Right hindlimb (tissue), 1 donor: ENCODE results near the gene SLC35E2B.
"Not testable (repeated sequence)": the region's sequence is repeated elsewhere in the genome, so short reads cannot be mapped to it uniquely, and the experiment has no call there.

Experiments
- DNase-seq: peaks from one replicate; pipeline ENCODE4 v3.0.0-alpha.2; 2018

Gene SLC35E2B

DNA sequence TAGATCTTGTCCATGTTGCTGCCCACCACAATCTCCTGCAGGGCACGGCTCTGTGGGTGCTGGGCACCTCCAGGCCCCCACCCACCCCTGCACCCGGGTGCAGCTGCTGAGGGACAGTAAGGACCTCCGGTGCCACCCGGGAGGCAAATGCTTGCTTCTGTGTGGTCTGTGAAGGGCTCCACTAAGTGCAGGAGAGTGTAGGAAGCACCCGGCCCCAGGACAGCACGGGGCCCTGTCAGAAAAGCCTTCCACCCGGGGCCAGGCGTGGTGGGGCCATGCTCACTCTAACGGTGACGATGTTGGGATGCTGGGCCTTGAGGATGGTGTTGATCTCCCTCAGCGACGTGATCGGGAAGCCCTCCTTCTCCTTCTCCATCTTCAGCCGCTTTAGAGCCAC, 55.1 kb downstream of the SLC35E2B start:
- not testable (repeated sequence) for DNase-seq

DNA sequence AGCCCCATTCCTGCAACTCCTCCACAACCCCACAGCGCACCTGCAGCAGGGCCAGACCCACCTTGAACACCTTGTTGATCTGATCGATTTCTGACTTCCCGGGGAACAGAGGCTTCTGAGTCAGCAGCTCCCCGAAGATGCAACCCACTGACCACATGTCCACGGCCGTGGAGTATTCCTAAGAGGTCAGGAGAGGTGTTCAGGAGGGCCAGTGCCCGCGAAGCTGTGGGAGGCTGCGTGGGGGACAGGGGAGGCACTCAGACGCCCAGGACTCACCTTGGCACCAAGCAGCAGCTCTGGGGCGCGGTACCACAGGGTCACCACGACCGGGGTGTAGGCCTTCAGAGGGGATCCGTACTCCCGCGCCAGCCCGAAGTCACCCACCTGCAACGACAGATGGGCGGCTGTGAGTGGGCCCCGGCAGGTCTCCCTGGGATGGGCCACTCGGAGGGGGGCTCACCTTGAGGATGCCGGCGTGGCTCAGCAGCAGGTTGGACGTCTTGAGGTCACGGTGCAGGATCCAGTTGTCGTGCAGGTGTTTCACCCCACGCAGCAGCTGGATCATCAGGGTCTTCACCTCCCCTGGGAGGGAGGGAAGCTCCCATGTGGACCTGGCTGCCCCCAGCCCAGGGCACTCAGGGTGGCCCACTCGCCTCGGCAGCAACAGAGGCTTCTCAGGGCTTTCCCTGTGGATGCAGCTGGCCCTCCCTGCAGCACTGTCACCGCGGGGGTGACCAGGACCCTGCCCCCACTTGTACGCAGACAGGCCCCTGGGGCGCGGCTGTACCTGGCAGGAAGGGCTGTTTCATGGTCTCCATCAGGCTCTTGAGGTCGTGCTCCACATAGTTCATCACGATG, 55.7 kb downstream of the SLC35E2B start:
- not testable (repeated sequence) for DNase-seq

DNA sequence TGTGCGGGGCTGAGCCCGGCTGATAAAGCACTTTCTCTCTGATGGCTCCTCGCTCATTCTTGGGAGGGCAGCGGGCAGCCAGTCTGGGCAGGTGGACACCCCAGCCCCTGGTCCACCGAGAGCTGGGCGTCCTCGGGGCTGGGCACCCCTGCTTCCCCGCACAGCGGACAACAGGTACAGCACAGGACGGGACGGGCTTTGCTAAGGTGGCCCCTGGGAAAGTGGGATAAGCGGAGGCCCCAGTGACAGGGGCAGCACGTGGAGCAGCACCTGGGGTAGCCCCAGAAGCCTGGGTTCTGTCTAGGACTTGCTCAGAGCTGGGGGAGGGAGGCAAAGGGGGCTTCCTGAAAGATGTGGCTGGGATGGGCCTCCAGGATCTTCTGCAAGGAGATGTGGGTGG, 58.0 kb downstream of the SLC35E2B start:
- DNase-seq, result not testable (repeated sequence)

DNA sequence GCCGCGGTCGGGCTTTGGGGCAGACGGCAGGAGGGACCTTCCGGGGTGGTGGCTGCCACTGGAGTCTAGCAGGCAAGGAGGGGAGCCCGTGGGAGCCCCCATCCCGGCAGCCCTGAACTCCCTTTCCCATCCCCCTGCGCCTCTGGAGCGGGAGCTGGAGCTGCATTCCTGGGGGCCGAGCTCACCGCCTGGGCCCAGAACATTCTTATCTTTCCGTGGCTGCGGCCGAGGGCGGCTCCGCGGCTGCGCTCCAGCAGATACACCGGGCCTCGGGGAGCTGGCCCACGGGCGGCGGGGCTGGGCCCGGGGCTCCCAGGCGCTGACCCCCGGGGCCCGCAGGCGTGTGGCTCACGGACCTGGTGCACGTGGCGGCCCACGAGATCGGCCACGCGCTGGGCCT, 59.2 kb downstream of the SLC35E2B start:
- not testable (repeated sequence) for DNase-seq

DNA sequence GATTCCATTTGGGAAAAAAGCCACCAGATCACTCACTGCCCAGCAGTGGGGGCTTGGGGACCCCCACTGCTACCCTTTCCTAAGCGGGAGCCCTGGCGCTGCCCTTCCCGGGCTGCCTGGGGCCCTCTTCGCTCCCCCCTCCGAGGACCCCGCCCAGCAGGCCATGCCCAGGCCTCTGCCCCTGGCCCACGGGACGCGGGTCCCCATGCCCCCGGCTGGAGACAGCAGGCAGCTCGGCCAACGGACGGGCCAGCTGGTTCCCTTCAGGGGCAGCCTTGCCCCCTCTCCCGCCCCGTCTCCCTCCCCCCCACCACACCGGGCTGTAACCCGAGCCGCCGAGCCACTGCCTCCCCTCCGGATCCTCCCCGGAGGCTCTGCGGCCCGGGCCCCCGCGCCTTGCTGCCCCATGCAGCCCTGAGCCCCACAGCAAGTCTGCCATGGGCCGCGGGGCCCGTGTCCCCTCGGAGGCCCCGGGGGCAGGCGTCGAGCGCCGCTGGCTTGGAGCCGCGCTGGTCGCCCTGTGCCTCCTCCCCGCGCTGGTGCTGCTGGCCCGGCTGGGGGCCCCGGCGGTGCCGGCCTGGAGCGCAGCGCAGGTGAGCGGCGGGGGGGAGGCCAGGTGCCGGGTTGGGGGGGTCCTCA, 60.7 kb downstream of the SLC35E2B start, which contains the start of gene MMP23B:
Gene MMP23B, plus strand, starts transcription at position 392 of the 639 bp plus-strand sequence. Its CDS starts 46 bp downstream, at position 438.
- peak; percentile 77 for DNase-seq

DNA sequence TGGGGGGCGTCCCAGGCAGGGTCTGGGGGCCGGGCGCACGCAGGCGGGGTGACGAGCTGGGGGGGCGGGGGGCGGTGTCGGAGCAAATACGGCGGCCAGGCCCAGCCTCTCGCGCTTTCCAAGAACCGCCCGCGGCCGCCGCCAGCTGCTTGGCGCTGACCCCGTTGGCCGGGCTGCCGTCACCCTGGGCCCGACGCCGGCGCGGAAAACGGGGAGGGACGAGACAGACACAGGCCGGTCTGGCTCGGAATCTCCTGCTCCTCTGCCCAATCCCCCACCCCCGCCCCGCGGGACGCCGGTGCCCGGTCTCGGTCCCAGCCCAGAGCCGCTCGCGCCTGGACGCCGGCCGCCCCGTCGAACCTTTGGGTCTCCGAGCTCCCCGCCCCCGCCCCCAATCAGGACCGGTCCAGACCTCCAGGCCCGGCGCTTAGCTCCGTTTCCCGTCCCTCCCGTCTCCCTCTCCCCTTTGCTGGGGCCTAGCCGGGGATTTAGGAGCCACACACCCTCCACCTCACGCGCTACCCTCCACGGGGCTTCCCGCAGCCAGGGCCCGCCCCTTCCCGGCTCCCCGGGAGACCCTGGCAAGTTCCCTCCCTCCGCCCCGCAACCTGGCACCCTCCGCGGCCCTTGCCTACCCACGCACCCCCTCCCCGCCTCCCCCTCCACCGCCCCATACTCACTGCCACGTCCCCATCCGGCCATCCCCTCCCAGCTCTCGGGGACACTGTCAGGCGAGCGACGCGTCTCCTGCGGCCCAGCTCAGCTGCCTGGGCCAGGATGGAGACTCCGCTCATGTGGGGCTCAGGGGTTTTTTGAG, 61.4 kb downstream of the SLC35E2B start:
- DNase-seq, result peak; percentile 95

DNA sequence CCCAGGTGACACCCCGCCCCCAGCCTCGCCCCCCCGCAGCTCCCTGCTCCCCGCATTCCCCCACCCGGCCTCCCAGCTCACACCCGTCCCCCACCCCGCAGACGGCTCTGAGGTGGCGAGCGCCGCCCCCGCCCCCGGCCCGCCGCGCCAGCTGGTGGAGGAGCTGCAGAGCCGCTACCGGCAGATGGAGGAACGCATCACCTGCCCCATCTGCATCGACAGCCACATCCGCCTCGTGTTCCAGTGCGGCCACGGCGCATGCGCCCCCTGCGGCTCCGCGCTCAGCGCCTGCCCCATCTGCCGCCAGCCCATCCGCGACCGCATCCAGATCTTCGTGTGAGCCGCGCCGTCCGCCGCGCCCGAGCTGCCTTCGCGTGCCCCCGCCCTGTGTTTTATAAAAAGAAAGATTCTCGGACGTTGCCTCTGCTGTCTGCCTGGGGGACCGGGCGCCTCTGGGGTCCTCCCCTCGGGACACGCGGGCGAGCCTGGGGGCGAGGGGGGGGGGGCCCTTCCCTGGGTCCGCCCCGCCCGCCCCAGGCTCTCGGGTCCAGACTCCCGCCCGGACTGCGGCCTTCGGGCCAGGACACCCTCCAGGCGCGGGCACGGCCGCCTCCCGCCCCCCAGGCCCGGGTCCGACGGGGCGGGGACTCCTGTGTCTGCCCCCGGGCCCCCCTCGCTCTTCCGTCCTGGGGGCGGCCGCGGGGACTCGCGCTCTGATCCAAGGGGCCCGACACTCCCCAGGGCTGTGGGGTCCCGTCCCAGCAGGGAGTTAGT, 62.2 kb downstream of the SLC35E2B start:
- peak; percentile 94 for DNase-seq

DNA sequence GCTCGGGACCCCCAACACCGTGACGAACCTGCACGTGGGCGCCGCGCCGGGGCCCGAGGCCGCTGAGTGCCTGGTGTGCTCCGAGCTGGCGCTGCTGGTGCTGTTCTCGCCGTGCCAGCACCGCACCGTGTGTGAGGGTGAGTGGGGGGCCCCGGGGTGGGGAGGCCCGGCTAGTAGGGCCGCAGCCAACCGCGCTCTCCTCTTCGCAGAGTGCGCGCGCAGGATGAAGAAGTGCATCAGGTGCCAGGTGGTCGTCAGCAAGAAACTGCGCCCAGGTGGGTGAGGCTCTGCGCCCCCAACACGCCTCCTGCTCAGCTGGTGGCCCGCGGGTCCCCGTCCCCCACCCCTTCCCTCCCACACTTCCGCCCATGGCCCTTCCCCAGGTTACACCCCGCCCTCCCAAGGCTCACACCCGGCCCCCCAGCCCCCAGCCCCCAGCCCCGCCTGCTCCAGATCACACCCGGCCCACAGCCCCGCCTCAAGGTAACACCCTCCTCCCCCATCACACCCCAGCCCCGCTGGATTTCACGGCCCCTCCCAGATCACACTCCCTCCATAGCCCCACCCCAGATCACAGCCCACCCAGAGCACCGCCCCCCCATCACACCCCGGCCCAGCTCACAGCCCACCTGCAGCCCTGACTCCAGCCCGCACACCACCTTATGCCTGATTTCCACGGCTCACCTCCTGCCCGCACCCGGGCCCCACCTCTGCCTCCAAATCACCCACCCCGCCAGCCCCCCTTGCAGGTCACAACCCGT, 63.0 kb downstream of the SLC35E2B start:
- DNase-seq, result peak; percentile 43

DNA sequence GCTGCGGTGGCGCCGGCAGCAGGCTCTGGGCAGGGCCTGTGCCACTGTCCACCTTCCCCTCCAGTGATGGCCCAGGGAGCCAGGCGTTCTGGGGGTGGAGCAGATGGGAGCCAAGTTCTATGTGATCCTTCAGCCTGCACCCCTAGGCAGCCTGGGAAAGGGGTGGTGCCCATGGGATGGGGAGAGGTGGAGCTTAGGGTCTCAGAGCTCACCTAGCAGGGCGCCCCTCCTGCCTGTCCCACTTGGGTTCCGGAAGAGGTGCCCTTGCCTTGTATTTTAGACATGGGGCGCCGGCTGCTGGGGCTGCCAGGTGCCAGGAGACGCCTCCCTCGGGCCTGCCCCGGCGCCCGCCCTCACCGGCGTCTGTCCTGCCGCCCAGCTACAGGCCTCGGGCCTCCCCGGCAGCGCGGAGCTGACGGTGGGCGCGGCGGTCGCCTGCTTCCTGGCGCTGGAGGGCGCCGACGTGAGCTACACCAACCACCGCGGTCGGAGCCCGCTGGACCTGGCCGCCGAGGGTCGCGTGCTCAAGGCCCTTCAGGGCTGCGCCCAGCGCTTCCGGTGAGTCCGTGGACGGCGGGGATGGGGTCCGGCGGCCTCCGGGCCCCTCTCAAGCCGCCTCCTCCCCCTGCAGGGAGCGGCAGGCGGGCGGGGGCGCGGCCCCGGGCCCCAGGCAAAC, 63.7 kb downstream of the SLC35E2B start:
- peak; percentile 30 for DNase-seq

DNA sequence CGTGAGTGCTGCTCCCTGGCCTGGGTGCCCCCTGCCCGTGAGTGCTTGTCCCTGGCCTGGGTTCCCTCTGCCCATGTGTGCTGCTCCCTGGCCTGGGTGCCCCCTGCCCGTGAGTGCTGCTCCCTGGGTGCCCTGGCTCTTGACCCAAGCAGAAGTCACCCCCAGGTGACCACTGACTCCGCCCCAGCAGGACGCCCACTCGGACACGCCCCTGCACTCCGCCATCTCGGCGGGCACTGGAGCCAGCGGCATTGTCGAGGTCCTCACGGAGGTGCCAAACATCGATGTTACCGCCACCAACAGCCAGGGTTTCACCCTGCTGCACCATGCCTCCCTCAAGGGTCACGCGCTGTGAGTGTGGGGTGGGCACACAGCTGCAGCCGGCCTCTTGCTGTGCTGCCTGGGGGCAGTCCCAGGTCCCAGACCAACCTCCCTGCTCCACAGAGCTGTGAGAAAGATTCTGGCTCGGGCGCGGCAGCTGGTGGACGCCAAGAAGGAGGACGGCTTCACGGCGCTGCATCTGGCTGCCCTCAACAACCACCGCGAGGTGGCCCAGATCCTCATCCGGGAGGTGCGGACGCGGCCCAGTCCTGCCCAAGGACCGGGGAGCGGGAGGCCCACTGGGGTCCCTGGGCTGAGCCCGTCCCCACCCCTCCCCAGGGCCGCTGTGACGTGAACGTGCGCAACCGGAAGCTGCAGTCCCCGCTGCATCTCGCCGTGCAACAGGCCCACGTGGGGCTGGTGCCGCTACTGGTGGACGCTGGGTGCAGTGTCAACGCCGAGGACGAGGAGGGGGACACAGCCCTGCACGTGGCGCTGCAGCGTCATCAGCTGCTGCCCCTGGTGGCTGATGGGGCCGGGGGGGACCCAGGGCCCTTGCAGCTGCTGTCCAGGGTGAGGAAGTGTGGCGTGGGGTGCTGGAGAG, 64.5 kb downstream of the SLC35E2B start:
- DNase-seq, result peak; percentile 40

DNA sequence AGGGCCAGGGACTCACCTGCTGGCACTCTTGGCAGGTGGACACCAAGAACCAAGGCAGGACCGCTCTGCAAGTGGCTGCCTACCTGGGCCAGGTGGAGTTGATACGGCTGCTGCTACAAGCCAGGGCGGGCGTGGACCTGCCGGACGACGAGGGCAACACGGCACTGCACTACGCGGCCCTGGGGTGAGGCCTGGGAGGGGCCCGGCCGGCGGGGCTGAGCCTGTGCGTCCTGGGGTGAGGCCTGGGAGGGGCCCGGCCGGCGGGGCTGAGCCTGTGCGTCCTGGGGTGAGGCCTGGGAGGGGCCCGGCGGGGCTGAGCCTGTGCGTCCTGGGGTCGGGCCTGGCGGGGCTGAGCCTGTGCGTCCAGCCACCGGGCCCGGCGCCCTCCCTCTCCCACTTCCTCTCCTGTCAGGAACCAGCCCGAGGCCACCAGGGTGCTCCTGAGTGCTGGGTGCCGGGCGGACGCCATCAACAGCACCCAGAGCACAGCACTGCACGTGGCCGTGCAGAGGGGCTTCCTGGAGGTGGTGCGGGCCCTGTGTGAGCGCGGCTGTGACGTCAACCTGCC, 65.2 kb downstream of the SLC35E2B start:
- peak; percentile 38 for DNase-seq

DNA sequence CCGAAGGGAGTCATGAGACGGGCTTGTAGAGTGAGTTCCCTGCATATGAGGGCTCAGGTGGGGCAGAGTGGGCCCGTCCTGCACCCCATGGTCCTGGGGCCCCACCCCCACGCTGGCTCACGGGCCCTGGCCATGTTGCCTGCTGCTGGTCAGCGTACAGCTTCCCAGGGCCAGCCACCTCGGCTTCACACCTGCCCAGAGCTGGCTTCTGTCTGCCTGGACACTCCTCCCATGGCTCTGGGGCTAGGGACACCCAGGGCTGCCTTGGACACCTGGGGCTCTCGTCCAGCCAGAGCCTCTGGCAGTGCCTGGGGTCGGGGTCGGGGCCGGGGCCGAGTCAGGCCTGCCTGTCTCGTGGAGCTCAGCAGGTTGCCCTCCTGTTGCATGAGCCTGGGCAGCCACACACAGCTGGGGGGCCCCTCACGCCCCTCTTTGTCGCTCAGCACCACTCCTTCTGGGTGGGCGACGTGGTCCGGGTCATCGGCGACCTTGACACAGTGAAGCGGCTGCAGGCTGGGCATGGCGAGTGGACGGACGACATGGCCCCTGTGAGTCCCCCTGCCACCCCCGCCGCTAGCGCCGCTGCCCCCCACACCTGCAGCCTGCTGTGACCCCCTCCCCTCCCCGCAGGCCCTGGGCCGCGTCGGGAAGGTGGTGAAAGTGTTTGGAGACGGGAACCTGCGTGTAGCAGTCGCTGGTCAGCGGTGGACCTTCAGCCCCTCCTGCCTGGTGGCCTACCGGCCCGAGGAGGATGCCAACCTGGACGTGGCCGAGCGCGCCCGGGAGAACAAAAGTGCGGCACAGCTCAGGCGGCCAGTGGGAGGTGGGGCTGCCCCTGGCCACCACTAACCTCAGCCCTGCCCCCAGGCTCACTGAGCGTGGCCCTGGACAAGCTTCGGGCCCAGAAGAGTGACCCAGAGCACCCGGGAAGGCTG, 66.1 kb downstream of the SLC35E2B start:
- DNase-seq, result no peak

DNA sequence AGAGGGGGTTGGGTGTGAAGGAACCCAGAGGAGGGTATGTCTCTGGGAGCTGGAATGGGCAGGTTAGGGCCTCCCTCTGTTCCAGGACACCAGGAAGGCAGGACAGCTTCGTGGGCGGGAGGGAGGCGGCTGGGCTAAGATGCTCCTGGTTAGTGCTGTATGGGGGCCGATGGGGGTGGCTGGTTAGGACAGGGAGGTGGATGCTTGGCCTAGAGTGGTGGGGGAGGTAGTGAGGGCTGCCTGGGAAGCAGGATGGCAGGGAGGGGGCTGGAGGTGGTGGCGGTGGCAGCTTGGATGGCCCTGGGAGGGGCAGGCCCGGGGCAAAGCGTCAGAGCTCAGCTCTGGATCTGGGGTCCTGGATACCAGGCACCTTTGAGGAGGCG, 66.8 kb downstream of the SLC35E2B start:
- DNase-seq, result peak; percentile 33

DNA sequence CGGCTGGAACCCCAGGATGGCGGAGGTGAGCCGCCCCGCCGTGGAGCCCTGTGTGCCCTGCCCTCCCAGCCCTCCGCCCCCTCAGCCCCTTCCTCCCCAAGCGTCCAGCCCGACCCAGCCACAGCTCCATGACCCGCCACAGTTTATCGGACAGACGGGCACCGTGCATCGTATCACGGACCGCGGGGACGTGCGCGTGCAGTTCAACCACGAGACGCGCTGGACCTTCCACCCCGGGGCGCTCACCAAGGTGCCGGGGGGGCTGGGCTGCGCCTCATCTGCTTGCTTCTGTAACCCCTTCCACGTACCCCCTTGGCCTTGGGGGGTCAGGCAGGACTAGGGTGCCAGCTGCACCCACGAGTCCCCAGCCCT, 67.2 kb downstream of the SLC35E2B start:
- no peak for DNase-seq

DNA sequence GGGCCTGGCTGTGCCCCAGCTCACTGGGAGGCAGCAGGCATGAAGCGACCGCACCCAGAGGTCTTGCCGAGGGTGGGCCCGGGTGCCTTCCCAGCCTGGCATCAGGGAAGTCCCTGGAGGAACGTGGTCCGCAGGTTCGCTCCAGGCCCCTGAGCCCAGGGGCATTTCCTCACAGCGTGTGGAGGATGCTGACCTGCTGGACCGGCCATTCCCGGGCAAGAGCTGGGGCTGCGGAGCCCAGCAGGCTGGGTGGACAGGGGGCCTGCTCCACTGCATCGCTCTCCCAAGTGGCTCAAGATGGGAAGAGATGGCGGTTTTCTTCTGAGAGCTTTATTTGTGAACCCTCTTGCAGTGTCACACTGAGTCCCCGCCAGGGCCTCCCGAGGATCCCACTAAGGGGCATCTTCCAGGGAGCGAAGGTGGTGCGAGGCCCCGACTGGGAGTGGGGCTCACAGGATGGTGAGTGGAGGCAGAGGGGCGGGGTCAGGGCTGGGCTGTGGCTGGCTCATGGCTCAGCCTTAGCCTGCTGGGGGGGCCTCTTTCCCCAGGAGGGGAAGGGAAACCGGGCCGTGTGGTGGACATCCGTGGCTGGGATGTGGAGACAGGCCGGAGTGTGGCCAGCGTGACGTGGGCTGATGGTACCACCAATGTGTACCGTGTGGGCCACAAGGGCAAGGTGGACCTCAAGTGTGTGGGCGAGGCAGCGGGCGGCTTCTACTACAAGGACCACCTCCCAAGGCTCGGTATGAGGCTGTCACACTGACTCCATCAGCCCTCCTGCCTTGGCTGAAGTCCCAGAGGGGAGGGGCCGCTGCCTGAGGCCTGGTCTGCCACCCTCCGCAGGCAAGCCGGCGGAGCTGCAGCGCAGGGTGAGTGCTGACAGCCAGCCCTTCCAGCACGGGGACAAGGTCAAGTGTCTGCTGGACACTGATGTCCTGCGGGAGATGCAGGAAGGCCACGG, 67.9 kb downstream of the SLC35E2B start:
- DNase-seq, result peak; percentile 60

DNA sequence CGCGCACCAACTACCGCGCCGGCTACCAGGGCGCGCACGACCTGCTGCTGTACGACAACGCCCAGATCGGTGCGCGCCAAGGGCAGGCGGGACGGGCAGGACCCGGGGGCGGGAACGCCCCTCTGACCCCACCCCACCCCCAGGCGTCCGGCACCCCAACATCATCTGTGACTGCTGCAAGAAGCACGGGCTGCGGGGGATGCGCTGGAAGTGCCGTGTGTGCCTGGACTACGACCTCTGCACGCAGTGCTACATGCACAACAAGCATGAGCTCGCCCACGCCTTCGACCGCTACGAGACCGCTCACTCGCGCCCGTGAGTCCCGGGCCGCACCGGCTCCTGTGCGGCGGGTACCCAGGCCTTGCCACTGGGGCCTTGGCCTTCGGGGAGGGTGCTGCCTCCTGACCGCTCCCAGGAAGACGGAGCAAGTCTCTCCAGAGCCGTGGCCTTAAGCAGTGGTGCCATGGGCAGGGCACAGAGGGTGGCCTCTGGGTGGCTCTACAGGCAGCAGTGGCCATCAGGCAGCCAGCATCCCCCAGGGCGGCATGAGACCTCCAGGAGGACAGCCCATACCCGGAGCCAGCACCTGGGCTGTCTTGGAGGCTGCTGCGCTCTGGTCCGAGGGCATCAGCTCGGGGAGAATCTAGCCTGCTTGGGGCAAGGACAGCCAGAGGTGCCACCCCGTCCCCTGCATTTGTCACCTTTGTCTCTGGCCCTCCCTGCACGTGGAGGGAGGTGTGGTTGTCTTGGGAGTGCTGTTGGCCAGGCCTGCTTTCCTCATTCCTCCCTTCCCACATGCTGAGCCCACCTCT, 68.8 kb downstream of the SLC35E2B start:
- no peak for DNase-seq
